PC-3 (cell line): ENCODE results near the gene WNK1. TPM values are rescaled to one million over a fixed set of nuclear protein-coding genes. Genes with fewer than 3 reads are reported as not detected.

Experiments
- ATAC-seq: fragments of 200-7000 bp; cut with Tn5 transposase; 2 replicates; pipeline ENCODE4 v1.9.1; 2020; ENCODE audit warnings: mild to moderate bottlenecking, moderate library complexity
- BruUV-seq: library from RNA; stranded (reverse); fragments of 400-500 nt; replicated peaks from 2 replicates; lab custom pipeline; 2021; lab: Mats Ljungman, UMichigan
- CTCF ChIA-PET: fragments of 300-600 bp; sonication (Branson Sonifier 250); formaldehyde crosslinking; loops from one replicate; lab custom pipeline; 2022; ENCODE audit warnings: antibody characterized with exemption; lab: Charles Lee
- POLR2A ChIA-PET: fragments of 300-600 bp; sonication (Branson Sonifier 250); formaldehyde crosslinking; loops from one replicate; lab custom pipeline; 2022; ENCODE audit warnings: antibody characterized with exemption; ENCODE audit not compliant: unreplicated experiment; lab: Charles Lee
- DNase-seq: peaks from one replicate; pipeline ENCODE4 v3.0.0-alpha.2; 2015
- H2AFZ ChIP-seq: fragments of 300-600 bp; sonication (generic); 2 replicates; pipeline ENCODE4 v1.6.0; 2016; ENCODE audit warnings: antibody characterized with exemption, low read length
- H3F3A ChIP-seq: fragments of 300-600 bp; sonication (generic); one replicate; pipeline ENCODE4 v1.6.0; 2017; ENCODE audit warnings: antibody characterized with exemption, low read length, control low read depth, mild to moderate bottlenecking; ENCODE audit not compliant: unreplicated experiment
- H3K27ac ChIP-seq: fragments of 300-600 bp; sonication (generic); 2 replicates; pipeline ENCODE4 v1.5.1; 2016; ENCODE audit warnings: mild to moderate bottlenecking, low read length
- H3K27me3 ChIP-seq: fragments of 300-600 bp; sonication (generic); 2 replicates; pipeline ENCODE4 v1.6.1; 2016; ENCODE audit warnings: low read length, mixed read lengths
- H3K36me3 ChIP-seq: fragments of 300-600 bp; sonication (generic); 2 replicates; pipeline ENCODE4 v1.6.1; 2016; ENCODE audit warnings: low read depth, mixed run types, low read length, mixed read lengths
- H3K4me1 ChIP-seq: fragments of 300-600 bp; sonication (generic); 2 replicates; pipeline ENCODE4 v1.5.1; 2016; ENCODE audit warnings: low read length; ENCODE audit not compliant: insufficient read depth
- H3K4me2 ChIP-seq: fragments of 300-600 bp; sonication (generic); 2 replicates; pipeline ENCODE4 v1.6.0; 2016; ENCODE audit warnings: low read length
- H3K4me3 ChIP-seq: fragments of 300-600 bp; sonication (generic); 2 replicates; pipeline ENCODE4 v1.5.1; 2016; ENCODE audit warnings: mild to moderate bottlenecking, low read length, mixed read lengths
- H3K79me2 ChIP-seq: fragments of 300-600 bp; sonication (generic); 2 replicates; pipeline ENCODE4 v1.6.1; 2017; ENCODE audit warnings: low read length, mixed read lengths
- H3K9ac ChIP-seq: fragments of 300-600 bp; sonication (generic); 2 replicates; pipeline ENCODE4 v1.6.0; 2016; ENCODE audit warnings: mild to moderate bottlenecking, low read length
- H3K9me2 ChIP-seq: fragments of 300-600 bp; sonication (generic); replicated peaks from 2 replicates; pipeline ENCODE4 v1.6.1; 2016; ENCODE audit warnings: mixed run types, low read length, mixed read lengths
- H3K9me3 ChIP-seq: fragments of 300-600 bp; sonication (generic); 2 replicates; pipeline ENCODE4 v1.6.1; 2016; ENCODE audit warnings: low read length, mixed read lengths
- H4K20me1 ChIP-seq: fragments of 300-600 bp; sonication (generic); 2 replicates; pipeline ENCODE4 v1.6.1; 2016; ENCODE audit warnings: low read length, mixed read lengths
- EZH2 ChIP-seq: fragments of 300-600 bp; sonication (generic); IDR thresholded peaks from one replicate; pipeline ENCODE4 v1.6.1; 2017; ENCODE audit warnings: antibody characterized with exemption, mild to moderate bottlenecking, low read length; ENCODE audit not compliant: unreplicated experiment
- EZH2phosphoT487 ChIP-seq: fragments of 300-600 bp; sonication (generic); IDR thresholded peaks from 2 replicates; pipeline ENCODE4 v1.6.1; 2018; ENCODE audit warnings: mild to moderate bottlenecking, antibody characterized with exemption, low read length, borderline replicate concordance
- intact Hi-C: fragments of 100-400 bp; cut with micrococcal nuclease; formaldehyde crosslinking; loops from 2 replicates; pipeline ENCODE4 v1.9.0; 2023
- total RNA-seq: library from RNA; depleted of rRNA; stranded (reverse); fragments of >200 nt; gene quantifications from 2 replicates; pipeline ENCODE4 v1.2.3, GENCODE V29; 2014
- TF ChIP-seq, protein P1 (sequence below): fragments of 300-600 bp; sonication (generic); conservative IDR thresholded peaks from 2 replicates; pipeline ENCODE4 v1.5.1; 2017; ENCODE audit warnings: antibody characterized with exemption, low read depth, mild to moderate bottlenecking, low read length

Gene WNK1
- total RNA-seq, 1 experiment from 2014 or later = 44.5 TPM

- Histone ChIP-seq H3K4me1 (no peaks in the 10 kb centered on the region), H3K9me3 (no peaks in the 10 kb centered on the region), H4K20me1 (no peaks in the 10 kb centered on the region), H2AFZ (no peak overlapping the region), H3K79me2 (no peaks in the 10 kb centered on the region), H3K4me2 (no peak overlapping the region), H3K27ac (no peak overlapping the region), H3K4me3 (no peak overlapping the region), H3K36me3 (no peaks in the 10 kb centered on the region), H3K9ac (no peak overlapping the region), H3F3A (no peaks in the 10 kb centered on the region), H3K9me2 (no peaks in the 10 kb centered on the region), H3K27me3 (no peaks in the 10 kb centered on the region)
- no peak for ATAC-seq
- no peak for TF ChIP-seq EZH2phosphoT487
- TF ChIP-seq, protein P1, sequence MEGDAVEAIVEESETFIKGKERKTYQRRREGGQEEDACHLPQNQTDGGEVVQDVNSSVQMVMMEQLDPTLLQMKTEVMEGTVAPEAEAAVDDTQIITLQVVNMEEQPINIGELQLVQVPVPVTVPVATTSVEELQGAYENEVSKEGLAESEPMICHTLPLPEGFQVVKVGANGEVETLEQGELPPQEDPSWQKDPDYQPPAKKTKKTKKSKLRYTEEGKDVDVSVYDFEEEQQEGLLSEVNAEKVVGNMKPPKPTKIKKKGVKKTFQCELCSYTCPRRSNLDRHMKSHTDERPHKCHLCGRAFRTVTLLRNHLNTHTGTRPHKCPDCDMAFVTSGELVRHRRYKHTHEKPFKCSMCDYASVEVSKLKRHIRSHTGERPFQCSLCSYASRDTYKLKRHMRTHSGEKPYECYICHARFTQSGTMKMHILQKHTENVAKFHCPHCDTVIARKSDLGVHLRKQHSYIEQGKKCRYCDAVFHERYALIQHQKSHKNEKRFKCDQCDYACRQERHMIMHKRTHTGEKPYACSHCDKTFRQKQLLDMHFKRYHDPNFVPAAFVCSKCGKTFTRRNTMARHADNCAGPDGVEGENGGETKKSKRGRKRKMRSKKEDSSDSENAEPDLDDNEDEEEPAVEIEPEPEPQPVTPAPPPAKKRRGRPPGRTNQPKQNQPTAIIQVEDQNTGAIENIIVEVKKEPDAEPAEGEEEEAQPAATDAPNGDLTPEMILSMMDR = no peak
- intact Hi-C loops = no loop called here
- POLR2A ChIA-PET = no interaction called here
- CTCF ChIA-PET = no interaction called here
- DNase-seq = no peak
- no TSS peak for BruUV-seq
Measured at GRCh38 chr12:716506-716905, 35.9 kb upstream of the WNK1 start.

DNA sequence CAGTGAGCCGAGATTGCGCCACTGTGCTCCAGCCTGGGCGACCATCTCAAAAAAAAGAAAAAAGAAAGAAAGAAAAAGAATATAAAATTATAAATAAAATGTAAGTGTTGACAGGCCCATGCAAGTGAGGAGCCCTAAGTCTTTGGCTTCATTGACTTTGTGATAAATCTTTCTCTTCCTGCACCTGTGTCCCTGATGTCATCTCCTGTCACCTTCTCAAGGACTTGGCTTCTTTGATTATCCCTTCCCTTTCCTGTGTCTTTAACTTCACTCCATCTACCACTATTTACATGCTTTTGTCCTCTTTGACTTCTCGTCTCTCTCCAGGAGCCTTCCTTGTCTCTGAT, 33.6 kb upstream of the WNK1 start:
- BruUV-seq = no TSS peak
- Histone ChIP-seq H3K27ac (no peak overlapping the region), H3K9me3 (no peaks in the 10 kb centered on the region), H3K9ac (no peak overlapping the region), H4K20me1 (no peaks in the 10 kb centered on the region), H3K27me3 (no peaks in the 10 kb centered on the region), H3K4me3 (no peak overlapping the region), H3K4me2 (no peak overlapping the region), H3K36me3 (no peaks in the 10 kb centered on the region), H3F3A (no peaks in the 10 kb centered on the region), H2AFZ (0 out of 2 replicates have a peak overlapping the region, but pooled peaks have one; percentile 3), H3K4me1 (no peaks in the 10 kb centered on the region), H3K79me2 (no peaks in the 10 kb centered on the region), H3K9me2 (no peaks in the 10 kb centered on the region)
- TF ChIP-seq EZH2 = no peak
- TF ChIP-seq, protein P1 = no peak
- TF ChIP-seq EZH2phosphoT487 = no peak
- ChIA-PET POLR2A (no interaction called here), CTCF (no interaction called here)
- DNase-seq = no peak
- ATAC-seq = no peak
- intact Hi-C loops = no loop called here

DNA sequence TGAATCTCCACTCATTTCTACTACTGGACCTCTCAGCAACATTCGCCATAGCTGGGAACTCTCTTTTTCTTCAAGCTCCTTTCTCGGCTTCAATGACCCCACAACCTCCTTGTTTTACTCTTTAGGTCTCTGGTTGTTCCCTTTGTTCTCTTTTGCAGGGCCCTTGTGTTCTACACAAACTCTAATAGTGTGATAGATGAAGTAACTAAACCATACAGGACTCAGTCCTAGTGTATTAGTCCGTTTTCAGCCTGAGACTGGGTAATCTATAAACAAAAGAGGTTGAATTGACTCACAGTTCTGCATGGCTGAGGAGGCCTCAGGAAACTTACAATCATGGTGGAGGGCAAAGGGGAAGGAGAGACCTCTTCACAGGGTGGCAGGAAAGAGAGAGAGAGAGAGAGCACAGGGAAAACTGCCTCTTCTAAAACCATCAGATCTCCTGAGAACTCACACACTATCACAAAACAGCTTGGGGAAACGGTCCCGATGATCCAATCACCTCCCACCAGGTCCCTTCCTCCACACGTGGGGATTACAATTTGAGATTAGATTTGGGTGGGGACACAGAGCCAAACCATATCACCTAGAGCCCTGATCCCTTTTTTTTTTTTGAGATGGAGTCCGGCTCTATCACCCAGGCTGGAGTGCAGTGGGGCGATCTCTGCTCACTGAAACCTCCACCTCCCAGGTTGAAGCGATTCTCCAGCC, 32.0 kb upstream of the WNK1 start:
- H3F3A ChIP-seq = no peaks in the 10 kb centered on the region
- H3K27me3 ChIP-seq = no peaks in the 10 kb centered on the region
- H3K9ac ChIP-seq = no peak overlapping the region
- H3K9me2 ChIP-seq = no peaks in the 10 kb centered on the region
- ChIA-PET CTCF (no interaction called here), POLR2A (no interaction called here)
- intact Hi-C loops = no loop called here
- no peak overlapping the region for H3K27ac ChIP-seq
- no peak for ATAC-seq
- H3K4me3 ChIP-seq = no peak overlapping the region
- no peaks in the 10 kb centered on the region for H4K20me1 ChIP-seq
- H3K4me2 ChIP-seq = no peak overlapping the region
- peaks cover 5% of the 10 kb centered on the region for H3K4me1 ChIP-seq
- no peaks in the 10 kb centered on the region for H3K79me2 ChIP-seq
- H2AFZ ChIP-seq = no peak overlapping the region
- no TSS peak for BruUV-seq
- no peak for TF ChIP-seq EZH2
- no peak for TF ChIP-seq EZH2phosphoT487
- TF ChIP-seq, protein P1 = no peak
- no peak for DNase-seq
- no peaks in the 10 kb centered on the region for H3K36me3 ChIP-seq
- H3K9me3 ChIP-seq = no peaks in the 10 kb centered on the region
